Embryonic facial prominence (tissue), 1 donor: ENCODE data around the gene MOV10L1.

Experiments
- DNase-seq: peaks from one replicate; pipeline ENCODE4 v3.0.0-alpha.2; 2016; ENCODE audit errors: extremely low spot score

The MOV10L1 gene

GRCh38 chr22:50058906-50059880 is 30.6 kb upstream of the MOV10L1 start:
- no peak for DNase-seq

GRCh38 chr22:50059881-50060262 is 29.9 kb upstream of the MOV10L1 start:
- DNase-seq = no peak

GRCh38 chr22:50060441-50061140 is 29.2 kb upstream of the MOV10L1 start:
- DNase-seq = no peak

- DNase-seq = no peak
Observed at GRCh38 chr22:50061141-50061823, 28.5 kb upstream of the MOV10L1 start.

- DNase-seq = no peak
Observed at GRCh38 chr22:50061824-50062355, 27.9 kb upstream of the MOV10L1 start.

GRCh38 chr22:50062509-50063135 is 27.2 kb upstream of the MOV10L1 start:
- DNase-seq = no peak

- no peak for DNase-seq
Observed at GRCh38 chr22:50063589-50064393, 26.0 kb upstream of the MOV10L1 start.

GRCh38 chr22:50064453-50064852 is 25.4 kb upstream of the MOV10L1 start:
- DNase-seq = no peak

GRCh38 chr22:50067244-50067643 is 22.6 kb upstream of the MOV10L1 start:
- no peak for DNase-seq

- DNase-seq = no peak
Observed at GRCh38 chr22:50068096-50068495, 21.7 kb upstream of the MOV10L1 start.

- DNase-seq = no peak
Observed at GRCh38 chr22:50070366-50070765, 19.4 kb upstream of the MOV10L1 start.

- DNase-seq = no peak
Observed at GRCh38 chr22:50071432-50072166, 18.2 kb upstream of the MOV10L1 start.

GRCh38 chr22:50072167-50072555 is 17.6 kb upstream of the MOV10L1 start:
- DNase-seq = no peak

- DNase-seq = no peak
Observed at GRCh38 chr22:50072714-50073538, 16.9 kb upstream of the MOV10L1 start.

- DNase-seq = no peak
Observed at GRCh38 chr22:50074056-50074455, 15.8 kb upstream of the MOV10L1 start.

- no peak for DNase-seq
Observed at GRCh38 chr22:50074551-50075530, 15.0 kb upstream of the MOV10L1 start.

- DNase-seq = no peak
Observed at GRCh38 chr22:50076646-50077535, 12.9 kb upstream of the MOV10L1 start.
